GM23338 (cell line): Measurements from ENCODE around the gene CMTR1. TPM values are rescaled to one million over a fixed set of nuclear protein-coding genes. Genes with fewer than 3 reads are reported as not detected.

Experiments
- EZH2 ChIP-seq: fragments of 200-600 bp; sonication (generic); IDR thresholded peaks from one replicate; pipeline ENCODE4 v1.8.0; 2017; ENCODE audit warnings: antibody characterized with exemption, mild to moderate bottlenecking, low read depth; ENCODE audit not compliant: unreplicated experiment
- ZNF331 ChIP-seq: fragments of 250-450 bp; sonication (Bioruptor Pico); IDR thresholded peaks from 2 replicates; pipeline ENCODE4 v1.5.0; 2020; ENCODE audit warnings: low read depth, mild to moderate bottlenecking, moderate library complexity
- polyA plus RNA-seq: library from polyadenylated mRNA; unstranded; fragments of >200 nt; fragmentation: Nextera tagmentation; extraction: Ambion mirVana; gene quantifications from 2 replicates; pipeline ENCODE4 v1.2.1, GENCODE V29; 2016
- total RNA-seq: library from RNA; depleted of rRNA; stranded (reverse); fragments of >200 nt; shearing (Covaris generic); gene quantifications from 2 replicates; pipeline ENCODE4 v1.2.3, GENCODE V29; 2014
- TF ChIP-seq, protein P1 (sequence below): fragments of 250-450 bp; sonication (Bioruptor Pico); IDR thresholded peaks from 2 replicates; pipeline ENCODE4 v1.5.0; 2020; ENCODE audit warnings: mild to moderate bottlenecking, moderate library complexity
- TF ChIP-seq, protein P2 (sequence below), 2 experiments: fragments of 200-600 bp in 1 of 2; sonication (generic) in 1 of 2; conservative IDR thresholded peaks; 2 replicates each; pipeline versions ENCODE4 v1.5.1 to v1.6.1; 2016 to 2017; ENCODE audit warnings: antibody characterized with exemption in 2 of 2, low read depth in 2 of 2, mild to moderate bottlenecking in 2 of 2, moderate library complexity in 1 of 2
- TF ChIP-seq, protein P3 (sequence below): IDR thresholded peaks from 2 replicates; pipeline ENCODE4 v1.6.1; 2016; ENCODE audit warnings: antibody characterized with exemption
- TF ChIP-seq, protein P4 (sequence below): IDR thresholded peaks from one replicate; pipeline ENCODE4 v1.6.1; 2018; ENCODE audit warnings: antibody characterized with exemption; ENCODE audit not compliant: unreplicated experiment

Gene CMTR1
- total and polyA plus RNA-seq, 2 experiments from 2014 or later: 7.3 to 36.4 TPM

DNA sequence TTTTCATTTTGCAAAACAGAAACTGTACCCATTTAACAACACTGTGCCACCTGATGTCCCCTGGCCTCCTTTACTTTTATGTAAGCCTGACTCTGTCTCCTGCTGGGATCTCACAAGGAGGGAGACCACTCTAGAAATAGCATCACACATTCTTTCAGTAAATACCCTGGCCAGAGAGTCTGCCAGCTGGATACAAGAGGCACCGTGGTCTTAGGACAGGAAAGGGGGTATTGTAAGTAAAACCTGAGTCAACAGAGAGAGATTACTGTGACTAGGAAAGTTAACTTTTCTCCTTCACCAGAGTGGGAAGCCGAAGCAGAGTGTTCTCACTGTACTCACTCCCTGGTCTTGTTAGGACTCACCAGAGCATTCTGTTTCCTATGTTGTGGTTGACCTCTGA lies 27.8 kb downstream of the CMTR1 start (continued):
- TF ChIP-seq, protein P1, sequence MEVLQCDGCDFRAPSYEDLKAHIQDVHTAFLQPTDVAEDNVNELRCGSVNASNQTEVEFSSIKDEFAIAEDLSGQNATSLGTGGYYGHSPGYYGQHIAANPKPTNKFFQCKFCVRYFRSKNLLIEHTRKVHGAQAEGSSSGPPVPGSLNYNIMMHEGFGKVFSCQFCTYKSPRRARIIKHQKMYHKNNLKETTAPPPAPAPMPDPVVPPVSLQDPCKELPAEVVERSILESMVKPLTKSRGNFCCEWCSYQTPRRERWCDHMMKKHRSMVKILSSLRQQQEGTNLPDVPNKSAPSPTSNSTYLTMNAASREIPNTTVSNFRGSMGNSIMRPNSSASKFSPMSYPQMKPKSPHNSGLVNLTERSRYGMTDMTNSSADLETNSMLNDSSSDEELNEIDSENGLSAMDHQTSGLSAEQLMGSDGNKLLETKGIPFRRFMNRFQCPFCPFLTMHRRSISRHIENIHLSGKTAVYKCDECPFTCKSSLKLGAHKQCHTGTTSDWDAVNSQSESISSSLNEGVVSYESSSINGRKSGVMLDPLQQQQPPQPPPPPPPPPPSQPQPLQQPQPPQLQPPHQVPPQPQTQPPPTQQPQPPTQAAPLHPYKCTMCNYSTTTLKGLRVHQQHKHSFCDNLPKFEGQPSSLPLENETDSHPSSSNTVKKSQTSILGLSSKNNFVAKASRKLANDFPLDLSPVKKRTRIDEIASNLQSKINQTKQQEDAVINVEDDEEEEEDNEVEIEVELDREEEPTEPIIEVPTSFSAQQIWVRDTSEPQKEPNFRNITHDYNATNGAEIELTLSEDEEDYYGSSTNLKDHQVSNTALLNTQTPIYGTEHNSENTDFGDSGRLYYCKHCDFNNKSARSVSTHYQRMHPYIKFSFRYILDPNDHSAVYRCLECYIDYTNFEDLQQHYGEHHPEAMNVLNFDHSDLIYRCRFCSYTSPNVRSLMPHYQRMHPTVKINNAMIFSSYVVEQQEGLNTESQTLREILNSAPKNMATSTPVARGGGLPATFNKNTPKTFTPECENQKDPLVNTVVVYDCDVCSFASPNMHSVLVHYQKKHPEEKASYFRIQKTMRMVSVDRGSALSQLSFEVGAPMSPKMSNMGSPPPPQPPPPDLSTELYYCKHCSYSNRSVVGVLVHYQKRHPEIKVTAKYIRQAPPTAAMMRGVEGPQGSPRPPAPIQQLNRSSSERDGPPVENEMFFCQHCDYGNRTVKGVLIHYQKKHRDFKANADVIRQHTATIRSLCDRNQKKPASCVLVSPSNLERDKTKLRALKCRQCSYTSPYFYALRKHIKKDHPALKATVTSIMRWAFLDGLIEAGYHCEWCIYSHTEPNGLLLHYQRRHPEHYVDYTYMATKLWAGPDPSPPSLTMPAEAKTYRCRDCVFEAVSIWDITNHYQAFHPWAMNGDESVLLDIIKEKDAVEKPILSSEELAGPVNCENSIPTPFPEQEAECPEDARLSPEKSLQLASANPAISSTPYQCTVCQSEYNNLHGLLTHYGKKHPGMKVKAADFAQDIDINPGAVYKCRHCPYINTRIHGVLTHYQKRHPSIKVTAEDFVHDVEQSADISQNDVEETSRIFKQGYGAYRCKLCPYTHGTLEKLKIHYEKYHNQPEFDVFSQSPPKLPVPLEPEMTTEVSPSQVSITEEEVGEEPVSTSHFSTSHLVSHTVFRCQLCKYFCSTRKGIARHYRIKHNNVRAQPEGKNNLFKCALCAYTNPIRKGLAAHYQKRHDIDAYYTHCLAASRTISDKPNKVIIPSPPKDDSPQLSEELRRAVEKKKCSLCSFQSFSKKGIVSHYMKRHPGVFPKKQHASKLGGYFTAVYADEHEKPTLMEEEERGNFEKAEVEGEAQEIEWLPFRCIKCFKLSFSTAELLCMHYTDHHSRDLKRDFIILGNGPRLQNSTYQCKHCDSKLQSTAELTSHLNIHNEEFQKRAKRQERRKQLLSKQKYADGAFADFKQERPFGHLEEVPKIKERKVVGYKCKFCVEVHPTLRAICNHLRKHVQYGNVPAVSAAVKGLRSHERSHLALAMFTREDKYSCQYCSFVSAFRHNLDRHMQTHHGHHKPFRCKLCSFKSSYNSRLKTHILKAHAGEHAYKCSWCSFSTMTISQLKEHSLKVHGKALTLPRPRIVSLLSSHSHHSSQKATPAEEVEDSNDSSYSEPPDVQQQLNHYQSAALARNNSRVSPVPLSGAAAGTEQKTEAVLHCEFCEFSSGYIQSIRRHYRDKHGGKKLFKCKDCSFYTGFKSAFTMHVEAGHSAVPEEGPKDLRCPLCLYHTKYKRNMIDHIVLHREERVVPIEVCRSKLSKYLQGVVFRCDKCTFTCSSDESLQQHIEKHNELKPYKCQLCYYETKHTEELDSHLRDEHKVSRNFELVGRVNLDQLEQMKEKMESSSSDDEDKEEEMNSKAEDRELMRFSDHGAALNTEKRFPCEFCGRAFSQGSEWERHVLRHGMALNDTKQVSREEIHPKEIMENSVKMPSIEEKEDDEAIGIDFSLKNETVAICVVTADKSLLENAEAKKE (CRISPR knock-in tag): no peak
- TF ChIP-seq, protein P2, sequence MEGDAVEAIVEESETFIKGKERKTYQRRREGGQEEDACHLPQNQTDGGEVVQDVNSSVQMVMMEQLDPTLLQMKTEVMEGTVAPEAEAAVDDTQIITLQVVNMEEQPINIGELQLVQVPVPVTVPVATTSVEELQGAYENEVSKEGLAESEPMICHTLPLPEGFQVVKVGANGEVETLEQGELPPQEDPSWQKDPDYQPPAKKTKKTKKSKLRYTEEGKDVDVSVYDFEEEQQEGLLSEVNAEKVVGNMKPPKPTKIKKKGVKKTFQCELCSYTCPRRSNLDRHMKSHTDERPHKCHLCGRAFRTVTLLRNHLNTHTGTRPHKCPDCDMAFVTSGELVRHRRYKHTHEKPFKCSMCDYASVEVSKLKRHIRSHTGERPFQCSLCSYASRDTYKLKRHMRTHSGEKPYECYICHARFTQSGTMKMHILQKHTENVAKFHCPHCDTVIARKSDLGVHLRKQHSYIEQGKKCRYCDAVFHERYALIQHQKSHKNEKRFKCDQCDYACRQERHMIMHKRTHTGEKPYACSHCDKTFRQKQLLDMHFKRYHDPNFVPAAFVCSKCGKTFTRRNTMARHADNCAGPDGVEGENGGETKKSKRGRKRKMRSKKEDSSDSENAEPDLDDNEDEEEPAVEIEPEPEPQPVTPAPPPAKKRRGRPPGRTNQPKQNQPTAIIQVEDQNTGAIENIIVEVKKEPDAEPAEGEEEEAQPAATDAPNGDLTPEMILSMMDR (conservative IDR thresholded peaks at IDR 0.05; ENCODE audit: low read depth in 2 of 2): no peak
- TF ChIP-seq EZH2: no peak
- TF ChIP-seq, protein P3, sequence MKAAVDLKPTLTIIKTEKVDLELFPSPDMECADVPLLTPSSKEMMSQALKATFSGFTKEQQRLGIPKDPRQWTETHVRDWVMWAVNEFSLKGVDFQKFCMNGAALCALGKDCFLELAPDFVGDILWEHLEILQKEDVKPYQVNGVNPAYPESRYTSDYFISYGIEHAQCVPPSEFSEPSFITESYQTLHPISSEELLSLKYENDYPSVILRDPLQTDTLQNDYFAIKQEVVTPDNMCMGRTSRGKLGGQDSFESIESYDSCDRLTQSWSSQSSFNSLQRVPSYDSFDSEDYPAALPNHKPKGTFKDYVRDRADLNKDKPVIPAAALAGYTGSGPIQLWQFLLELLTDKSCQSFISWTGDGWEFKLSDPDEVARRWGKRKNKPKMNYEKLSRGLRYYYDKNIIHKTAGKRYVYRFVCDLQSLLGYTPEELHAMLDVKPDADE: no peak
- TF ChIP-seq, protein P4, sequence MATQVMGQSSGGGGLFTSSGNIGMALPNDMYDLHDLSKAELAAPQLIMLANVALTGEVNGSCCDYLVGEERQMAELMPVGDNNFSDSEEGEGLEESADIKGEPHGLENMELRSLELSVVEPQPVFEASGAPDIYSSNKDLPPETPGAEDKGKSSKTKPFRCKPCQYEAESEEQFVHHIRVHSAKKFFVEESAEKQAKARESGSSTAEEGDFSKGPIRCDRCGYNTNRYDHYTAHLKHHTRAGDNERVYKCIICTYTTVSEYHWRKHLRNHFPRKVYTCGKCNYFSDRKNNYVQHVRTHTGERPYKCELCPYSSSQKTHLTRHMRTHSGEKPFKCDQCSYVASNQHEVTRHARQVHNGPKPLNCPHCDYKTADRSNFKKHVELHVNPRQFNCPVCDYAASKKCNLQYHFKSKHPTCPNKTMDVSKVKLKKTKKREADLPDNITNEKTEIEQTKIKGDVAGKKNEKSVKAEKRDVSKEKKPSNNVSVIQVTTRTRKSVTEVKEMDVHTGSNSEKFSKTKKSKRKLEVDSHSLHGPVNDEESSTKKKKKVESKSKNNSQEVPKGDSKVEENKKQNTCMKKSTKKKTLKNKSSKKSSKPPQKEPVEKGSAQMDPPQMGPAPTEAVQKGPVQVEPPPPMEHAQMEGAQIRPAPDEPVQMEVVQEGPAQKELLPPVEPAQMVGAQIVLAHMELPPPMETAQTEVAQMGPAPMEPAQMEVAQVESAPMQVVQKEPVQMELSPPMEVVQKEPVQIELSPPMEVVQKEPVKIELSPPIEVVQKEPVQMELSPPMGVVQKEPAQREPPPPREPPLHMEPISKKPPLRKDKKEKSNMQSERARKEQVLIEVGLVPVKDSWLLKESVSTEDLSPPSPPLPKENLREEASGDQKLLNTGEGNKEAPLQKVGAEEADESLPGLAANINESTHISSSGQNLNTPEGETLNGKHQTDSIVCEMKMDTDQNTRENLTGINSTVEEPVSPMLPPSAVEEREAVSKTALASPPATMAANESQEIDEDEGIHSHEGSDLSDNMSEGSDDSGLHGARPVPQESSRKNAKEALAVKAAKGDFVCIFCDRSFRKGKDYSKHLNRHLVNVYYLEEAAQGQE: no peak
- no peak for TF ChIP-seq ZNF331
